ENCODE data around the gene ALOX5. TPM values are rescaled to one million over a fixed set of nuclear protein-coding genes. Genes with fewer than 3 reads are reported as not detected.

Gene ALOX5
- total RNA-seq, 1 experiment from 2014 or later: 0.11 TPM

- no peaks in the 10 kb centered on the region for H3K79me2 ChIP-seq (ENCODE audit: low read length)
- BruUV-seq (replicated peaks): no TSS peak
- peaks cover 14% of the 10 kb centered on the region for H3K4me1 ChIP-seq (ENCODE audit: insufficient read depth, low read length)
- no peak for ATAC-seq
- H3K4me3 ChIP-seq (ENCODE audit: low read length): no peak overlapping the region
- TF ChIP-seq, protein P1, sequence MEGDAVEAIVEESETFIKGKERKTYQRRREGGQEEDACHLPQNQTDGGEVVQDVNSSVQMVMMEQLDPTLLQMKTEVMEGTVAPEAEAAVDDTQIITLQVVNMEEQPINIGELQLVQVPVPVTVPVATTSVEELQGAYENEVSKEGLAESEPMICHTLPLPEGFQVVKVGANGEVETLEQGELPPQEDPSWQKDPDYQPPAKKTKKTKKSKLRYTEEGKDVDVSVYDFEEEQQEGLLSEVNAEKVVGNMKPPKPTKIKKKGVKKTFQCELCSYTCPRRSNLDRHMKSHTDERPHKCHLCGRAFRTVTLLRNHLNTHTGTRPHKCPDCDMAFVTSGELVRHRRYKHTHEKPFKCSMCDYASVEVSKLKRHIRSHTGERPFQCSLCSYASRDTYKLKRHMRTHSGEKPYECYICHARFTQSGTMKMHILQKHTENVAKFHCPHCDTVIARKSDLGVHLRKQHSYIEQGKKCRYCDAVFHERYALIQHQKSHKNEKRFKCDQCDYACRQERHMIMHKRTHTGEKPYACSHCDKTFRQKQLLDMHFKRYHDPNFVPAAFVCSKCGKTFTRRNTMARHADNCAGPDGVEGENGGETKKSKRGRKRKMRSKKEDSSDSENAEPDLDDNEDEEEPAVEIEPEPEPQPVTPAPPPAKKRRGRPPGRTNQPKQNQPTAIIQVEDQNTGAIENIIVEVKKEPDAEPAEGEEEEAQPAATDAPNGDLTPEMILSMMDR (conservative IDR thresholded peaks at IDR 0.05; ENCODE audit: low read depth, low read length): no peak
- no peaks in the 10 kb centered on the region for H3K27me3 ChIP-seq (ENCODE audit: low read length)
- H3K9me2 ChIP-seq (replicated peaks; ENCODE audit: low read length): no peaks in the 10 kb centered on the region
- H2AFZ ChIP-seq (ENCODE audit: low read length): no peak overlapping the region
- no peak overlapping the region; the same call in 1 of the 2 replicates for H3K4me2 ChIP-seq (ENCODE audit: low read length)
- H3F3A ChIP-seq (ENCODE audit: low read length, unreplicated experiment): no peaks in the 10 kb centered on the region
- H4K20me1 ChIP-seq (ENCODE audit: low read length): no peaks in the 10 kb centered on the region
- no peaks in the 10 kb centered on the region for H3K9me3 ChIP-seq (ENCODE audit: low read length)
- POLR2A ChIA-PET (ENCODE audit: unreplicated experiment): no interaction called here
- H3K27ac ChIP-seq (ENCODE audit: low read length): peak overlapping the region; percentile 30
- no peak for DNase-seq
- H3K36me3 ChIP-seq (ENCODE audit: low read depth, low read length): no peaks in the 10 kb centered on the region
- CTCF ChIA-PET: no interaction called here
- no peak overlapping the region for H3K9ac ChIP-seq (ENCODE audit: low read length)
- intact Hi-C loops (cut with micrococcal nuclease): no loop called here
Observed at GRCh38 chr10:45471059-45471458, 97.0 kb downstream of the ALOX5 start.

- H3F3A ChIP-seq (ENCODE audit: low read length, unreplicated experiment): no peaks in the 10 kb centered on the region
- H3K79me2 ChIP-seq (ENCODE audit: low read length): no peaks in the 10 kb centered on the region
- H3K4me3 ChIP-seq (ENCODE audit: low read length): no peak overlapping the region
- no peak overlapping the region for H3K4me2 ChIP-seq (ENCODE audit: low read length)
- DNase-seq (no peak), ATAC-seq (no peak)
- peaks cover 14% of the 10 kb centered on the region for H3K4me1 ChIP-seq (ENCODE audit: insufficient read depth, low read length)
- ChIA-PET CTCF (no interaction called here), POLR2A (ENCODE audit: unreplicated experiment) (no interaction called here)
- H3K9me2 ChIP-seq (replicated peaks; ENCODE audit: low read length): no peaks in the 10 kb centered on the region
- no peak overlapping the region for H3K27ac ChIP-seq (ENCODE audit: low read length)
- intact Hi-C loops (cut with micrococcal nuclease): no loop called here
- no peaks in the 10 kb centered on the region for H3K36me3 ChIP-seq (ENCODE audit: low read depth, low read length)
- H2AFZ ChIP-seq (ENCODE audit: low read length): no peak overlapping the region
- no TSS peak for BruUV-seq (replicated peaks)
- H3K27me3 ChIP-seq (ENCODE audit: low read length): no peaks in the 10 kb centered on the region
- H3K9ac ChIP-seq (ENCODE audit: low read length): no peak overlapping the region
- TF ChIP-seq EZH2 (IDR thresholded peaks at IDR 0.05; ENCODE audit: low read length, unreplicated experiment) (no peak), EZH2phosphoT487 (IDR thresholded peaks at IDR 0.05; ENCODE audit: borderline replicate concordance, low read length) (no peak)
- TF ChIP-seq, protein P1 (conservative IDR thresholded peaks at IDR 0.05; ENCODE audit: low read depth, low read length): no peak
- H3K9me3 ChIP-seq (ENCODE audit: low read length): no peaks in the 10 kb centered on the region
- H4K20me1 ChIP-seq (ENCODE audit: low read length): no peaks in the 10 kb centered on the region
Observed at GRCh38 chr10:45471531-45472310, 97.7 kb downstream of the ALOX5 start.

GRCh38 chr10:45473126-45473525, 99.1 kb downstream of the ALOX5 start:
- no peaks in the 10 kb centered on the region for H4K20me1 ChIP-seq (ENCODE audit: low read length)
- no peak overlapping the region for H3K27ac ChIP-seq (ENCODE audit: low read length)
- no peaks in the 10 kb centered on the region for H3K9me3 ChIP-seq (ENCODE audit: low read length)
- H3F3A ChIP-seq (ENCODE audit: low read length, unreplicated experiment): no peaks in the 10 kb centered on the region
- no peaks in the 10 kb centered on the region; the same call in 1 of the 2 replicates for H3K36me3 ChIP-seq (ENCODE audit: low read depth, low read length)
- no peak for ATAC-seq
- ChIA-PET CTCF (no interaction called here), POLR2A (ENCODE audit: unreplicated experiment) (no interaction called here)
- no peak overlapping the region for H3K4me3 ChIP-seq (ENCODE audit: low read length)
- intact Hi-C loops (cut with micrococcal nuclease): no loop called here
- H3K79me2 ChIP-seq (ENCODE audit: low read length): no peaks in the 10 kb centered on the region
- DNase-seq: no peak
- H2AFZ ChIP-seq (ENCODE audit: low read length): no peak overlapping the region
- no peaks in the 10 kb centered on the region for H3K9me2 ChIP-seq (replicated peaks; ENCODE audit: low read length)
- BruUV-seq (replicated peaks): no TSS peak
- no peak for TF ChIP-seq EZH2phosphoT487 (IDR thresholded peaks at IDR 0.05; ENCODE audit: borderline replicate concordance, low read length)
- TF ChIP-seq, protein P1 (conservative IDR thresholded peaks at IDR 0.05; ENCODE audit: low read depth, low read length): no peak
- no peak for TF ChIP-seq EZH2 (IDR thresholded peaks at IDR 0.05; ENCODE audit: low read length, unreplicated experiment)
- H3K27me3 ChIP-seq (ENCODE audit: low read length): no peaks in the 10 kb centered on the region
- peaks cover 14% of the 10 kb centered on the region for H3K4me1 ChIP-seq (ENCODE audit: insufficient read depth, low read length)
- H3K9ac ChIP-seq (ENCODE audit: low read length): no peak overlapping the region
- no peak overlapping the region for H3K4me2 ChIP-seq (ENCODE audit: low read length)
